Mucosa of stomach (tissue), 1 donor: ENCODE results near the gene HES1.
"Not testable (repeated sequence)": the region's sequence is repeated elsewhere in the genome, so short reads cannot be mapped to it uniquely, and the experiment has no call there.

Source experiments
- H3K27me3 ChIP-seq: one replicate; pipeline ENCODE4 v1.7.0; 2013; ENCODE audit warnings: mild to moderate bottlenecking, low read length; ENCODE audit not compliant: control insufficient read depth, insufficient read depth
- H3K36me3 ChIP-seq: one replicate; pipeline ENCODE4 v1.7.0; 2013; ENCODE audit warnings: low read length; ENCODE audit not compliant: control insufficient read depth, insufficient read depth
- H3K4me1 ChIP-seq: one replicate; pipeline ENCODE4 v1.7.0; 2013; ENCODE audit warnings: mild to moderate bottlenecking, low read length; ENCODE audit not compliant: control insufficient read depth, insufficient read depth
- H3K4me3 ChIP-seq: one replicate; pipeline ENCODE4 v1.7.0; 2013; ENCODE audit warnings: low read length
- H3K9ac ChIP-seq: one replicate; pipeline ENCODE4 v1.7.0; 2013; ENCODE audit warnings: mild to moderate bottlenecking, low read length, moderate library complexity
- H3K9me3 ChIP-seq: one replicate; pipeline ENCODE4 v1.7.0; 2013; ENCODE audit warnings: mild to moderate bottlenecking, low read length, moderate library complexity; ENCODE audit not compliant: control insufficient read depth
- donor health status: Pancreatic carcinoma.

The HES1 gene

GRCh38 chr3:194120789-194121770 lies 14.9 kb upstream of the HES1 start:
- no peaks in the 10 kb centered on the region for H3K27me3 ChIP-seq
- no peaks in the 10 kb centered on the region for H3K36me3 ChIP-seq
- no peak overlapping the region for H3K4me3 ChIP-seq
- H3K9ac ChIP-seq, result no peak overlapping the region
- no peaks in the 10 kb centered on the region for H3K9me3 ChIP-seq
- peaks cover 41% of the 10 kb centered on the region for H3K4me1 ChIP-seq

GRCh38 chr3:194121891-194122631 lies 13.9 kb upstream of the HES1 start:
- Histone ChIP-seq H3K27me3 (no peaks in the 10 kb centered on the region), H3K4me1 (peaks cover 41% of the 10 kb centered on the region), H3K4me3 (no peak overlapping the region)

GRCh38 chr3:194123726-194124125 lies 12.2 kb upstream of the HES1 start:
- H3K36me3 ChIP-seq, result no peaks in the 10 kb centered on the region
- H3K9me3 ChIP-seq, result no peaks in the 10 kb centered on the region
- no peaks in the 10 kb centered on the region for H3K27me3 ChIP-seq
- H3K4me3 ChIP-seq, result no peak overlapping the region
- peaks cover 35% of the 10 kb centered on the region for H3K4me1 ChIP-seq
- H3K9ac ChIP-seq, result peak overlapping the region; percentile 25

More at GRCh38 chr3:194121891-194122631, 13.9 kb upstream of the HES1 start:
- Histone ChIP-seq H3K36me3 (no peaks in the 10 kb centered on the region), H3K9me3 (no peaks in the 10 kb centered on the region), H3K9ac (no peak overlapping the region)

- Histone ChIP-seq H3K9me3 (no peaks in the 10 kb centered on the region), H3K4me3 (no peak overlapping the region), H3K36me3 (no peaks in the 10 kb centered on the region), H3K27me3 (no peaks in the 10 kb centered on the region), H3K9ac (peak overlapping the region; percentile 25), H3K4me1 (peaks cover 39% of the 10 kb centered on the region)
Observed at GRCh38 chr3:194124193-194124592, 11.8 kb upstream of the HES1 start.

- Histone ChIP-seq H3K9ac (no peak overlapping the region), H3K4me3 (no peak overlapping the region), H3K9me3 (no peaks in the 10 kb centered on the region), H3K4me1 (peaks cover 51% of the 10 kb centered on the region), H3K27me3 (no peaks in the 10 kb centered on the region), H3K36me3 (no peaks in the 10 kb centered on the region)
Observed at GRCh38 chr3:194125442-194125841, 10.5 kb upstream of the HES1 start.

- Histone ChIP-seq H3K9me3 (no peaks in the 10 kb centered on the region), H3K9ac (no peak overlapping the region), H3K4me1 (peaks cover 51% of the 10 kb centered on the region), H3K4me3 (no peak overlapping the region), H3K27me3 (no peaks in the 10 kb centered on the region), H3K36me3 (no peaks in the 10 kb centered on the region)
Observed at GRCh38 chr3:194126790-194127189, 9.2 kb upstream of the HES1 start.

GRCh38 chr3:194128202-194128918 lies 7.6 kb upstream of the HES1 start:
- Histone ChIP-seq H3K4me1 (peaks cover 51% of the 10 kb centered on the region), H3K9ac (no peak overlapping the region), H3K4me3 (no peak overlapping the region), H3K9me3 (no peaks in the 10 kb centered on the region), H3K36me3 (no peaks in the 10 kb centered on the region), H3K27me3 (no peaks in the 10 kb centered on the region)

GRCh38 chr3:194128919-194129295 lies 7.0 kb upstream of the HES1 start:
- not testable (repeated sequence) for H3K27me3 ChIP-seq, H3K36me3 ChIP-seq, H3K9me3 ChIP-seq, H3K9ac ChIP-seq, H3K4me3 ChIP-seq
- H3K4me1 ChIP-seq, result peaks cover 50% of the 10 kb centered on the region

- Histone ChIP-seq H3K36me3 (no peaks in the 10 kb centered on the region), H3K9ac (peak overlapping the region; percentile 83), H3K27me3 (no peaks in the 10 kb centered on the region), H3K4me1 (peaks cover 43% of the 10 kb centered on the region), H3K4me3 (peak overlapping the region; percentile 85), H3K9me3 (no peaks in the 10 kb centered on the region)
Observed at GRCh38 chr3:194129581-194130133, 6.3 kb upstream of the HES1 start.

- H3K9me3 ChIP-seq, result no peaks in the 10 kb centered on the region
- H3K36me3 ChIP-seq, result no peaks in the 10 kb centered on the region
- peak overlapping the region; percentile 85 for H3K4me3 ChIP-seq
- H3K9ac ChIP-seq, result peak overlapping the region; percentile 83
- H3K4me1 ChIP-seq, result peaks cover 43% of the 10 kb centered on the region
- no peaks in the 10 kb centered on the region for H3K27me3 ChIP-seq
Observed at GRCh38 chr3:194130188-194130587, 5.8 kb upstream of the HES1 start.

- H3K4me3 ChIP-seq, result peak overlapping the region; percentile 85
- H3K9me3 ChIP-seq, result no peaks in the 10 kb centered on the region
- peak overlapping the region; percentile 83 for H3K9ac ChIP-seq
- H3K27me3 ChIP-seq, result no peaks in the 10 kb centered on the region
- H3K4me1 ChIP-seq, result peaks cover 43% of the 10 kb centered on the region
- no peaks in the 10 kb centered on the region for H3K36me3 ChIP-seq
Observed at GRCh38 chr3:194130807-194131589, 5.0 kb upstream of the HES1 start.
